GM18867 (cell line): ENCODE results near the gene OR5B3.
A peak's percentile ranks its signal among the peaks of the same experiment; 100 is the strongest.
"Not testable (repeated sequence)": the region's sequence is repeated elsewhere in the genome, so short reads cannot be mapped to it uniquely, and the experiment has no call there.

ENCODE experiments used
- ATAC-seq: cut with Tn5 transposase; IDR thresholded peaks from one replicate; pipeline ENCODE4 v1.9.1; 2021; ENCODE audit warnings: mild to moderate bottlenecking, moderate library complexity; ENCODE audit not compliant: unreplicated experiment

Gene OR5B3

GRCh38 chr11:58406774-58407173 is at the start of gene OR5B3:
TSS of gene OR5B3 (minus strand) at chr11:58406874. CDS start at chr11:58403409, 3,465 bp downstream.
- no peak for ATAC-seq

GRCh38 chr11:58451585-58451984 is 44.9 kb upstream of the OR5B3 start:
- no peak for ATAC-seq

- no peak for ATAC-seq
These were observed 39.6 kb upstream of the OR5B3 start for GRCh38 chr11:58446294-58446693.

- ATAC-seq, result no peak
These were observed 37.6 kb upstream of the OR5B3 start for GRCh38 chr11:58444300-58444699.

- ATAC-seq, result no peak
These were observed 35.5 kb upstream of the OR5B3 start, which contains the start of gene OR5B12 for GRCh38 chr11:58442136-58442535. TSS of gene OR5B12 (minus strand) at chr11:58442236. CDS start at chr11:58440151, 2,085 bp downstream.

- no peak for ATAC-seq
These were observed 31.8 kb upstream of the OR5B3 start for GRCh38 chr11:58438486-58438885.

- ATAC-seq, result no peak
These were observed 27.5 kb upstream of the OR5B3 start for GRCh38 chr11:58434217-58434616.

- ATAC-seq, result peak; percentile 75
These were observed 27.0 kb upstream of the OR5B3 start for GRCh38 chr11:58433638-58434203.

GRCh38 chr11:58429273-58429672 is 22.6 kb upstream of the OR5B3 start:
- ATAC-seq, result no peak

- ATAC-seq, result no peak
These were observed 21.3 kb upstream of the OR5B3 start, which contains the start of gene OR5B2 for GRCh38 chr11:58428021-58428420. TSS of gene OR5B2 (minus strand) at chr11:58428121. CDS start at chr11:58423261, 4,860 bp downstream.

GRCh38 chr11:58399622-58400021 is 7.1 kb downstream of the OR5B3 start:
- ATAC-seq, result not testable (repeated sequence)

GRCh38 chr11:58395581-58395980 is 11.1 kb downstream of the OR5B3 start:
- no peak for ATAC-seq

GRCh38 chr11:58394195-58394594 is 12.5 kb downstream of the OR5B3 start:
- no peak for ATAC-seq

- no peak for ATAC-seq
These were observed 13.9 kb downstream of the OR5B3 start for GRCh38 chr11:58392746-58393145.

- no peak for ATAC-seq
These were observed 14.8 kb downstream of the OR5B3 start for GRCh38 chr11:58391879-58392278.

GRCh38 chr11:58390551-58391063 is 16.1 kb downstream of the OR5B3 start:
- ATAC-seq, result no peak

- no peak for ATAC-seq
These were observed 47.7 kb downstream of the OR5B3 start, which contains the start of gene OR5B17 for GRCh38 chr11:58358969-58359368. TSS of gene OR5B17 (minus strand) at chr11:58359069. CDS start at chr11:58359069, 0 bp downstream.

- no peak for ATAC-seq
These were observed 51.9 kb downstream of the OR5B3 start for GRCh38 chr11:58354727-58355126.
